GM21381 (cell line): Measurements from ENCODE around the gene ETV6.
"Not testable (repeated sequence)": the region's sequence is repeated elsewhere in the genome, so short reads cannot be mapped to it uniquely, and the experiment has no call there.

Experiments
- ATAC-seq: cut with Tn5 transposase; IDR thresholded peaks from one replicate; pipeline ENCODE4 v1.9.1; 2021; ENCODE audit warnings: mild to moderate bottlenecking, moderate library complexity; ENCODE audit not compliant: unreplicated experiment

Gene ETV6

DNA sequence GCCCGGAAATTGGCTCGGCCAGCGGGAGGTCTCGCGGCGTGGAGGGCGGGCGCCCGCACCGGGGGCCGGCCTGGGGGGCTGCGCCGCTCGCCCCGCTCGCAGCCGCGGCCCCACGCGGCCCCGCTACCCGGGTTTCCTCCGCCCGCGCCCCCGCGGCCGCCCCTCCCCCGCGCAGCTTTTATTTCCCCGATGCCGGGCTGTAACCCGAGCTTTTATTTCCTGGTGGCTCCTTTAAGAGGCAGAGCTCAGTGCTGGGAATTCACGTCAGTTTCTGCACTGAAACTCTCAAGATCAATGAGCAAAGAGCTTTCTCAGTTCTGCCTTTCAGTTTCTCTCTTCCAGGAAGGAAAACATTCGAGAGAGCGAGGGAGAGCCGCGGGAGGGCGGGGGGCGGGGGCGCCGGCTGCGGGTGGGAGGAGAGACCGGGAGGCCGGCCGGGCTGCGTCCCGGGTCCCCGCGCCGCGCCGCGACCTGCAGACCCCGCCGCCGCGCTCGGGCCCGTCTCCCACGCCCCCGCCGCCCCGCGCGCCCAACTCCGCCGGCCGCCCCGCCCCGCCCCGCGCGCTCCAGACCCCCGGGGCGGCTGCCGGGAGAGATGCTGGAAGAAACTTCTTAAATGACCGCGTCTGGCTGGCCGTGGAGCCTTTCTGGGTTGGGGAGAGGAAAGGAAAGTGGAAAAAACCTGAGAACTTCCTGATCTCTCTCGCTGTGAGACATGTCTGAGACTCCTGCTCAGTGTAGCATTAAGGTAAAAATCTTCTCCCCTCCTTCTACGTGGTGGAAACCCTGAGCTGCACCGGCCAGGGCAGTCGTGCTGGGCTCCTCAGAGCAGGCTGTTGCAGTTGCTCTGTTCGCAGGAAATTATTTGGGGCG, at the start of gene ETV6:
TSS of gene ETV6 (plus strand) at position 262 of the 873 bp plus-strand sequence. CDS start at position 716, 454 bp downstream.
- ATAC-seq, result peak; percentile 43

DNA sequence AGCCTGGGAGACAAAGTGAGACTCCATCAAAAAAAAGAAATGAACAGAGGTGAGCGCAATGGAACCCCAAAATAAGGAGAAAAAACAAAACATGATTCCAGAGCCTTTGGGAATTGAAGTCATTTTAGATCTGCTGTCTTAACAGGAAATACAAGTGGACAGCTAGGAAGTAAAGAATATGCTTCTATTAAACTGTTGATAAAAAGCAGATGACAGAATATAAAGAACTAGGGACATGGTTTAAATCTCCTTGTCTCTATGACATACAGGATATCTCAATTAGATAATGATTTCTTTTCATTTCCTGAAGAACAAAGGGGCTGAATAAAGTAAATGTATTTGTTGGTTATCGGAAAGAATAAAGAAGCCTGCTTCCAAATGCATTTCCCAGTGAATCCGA, 49.3 kb upstream of the ETV6 start:
- ATAC-seq, result no peak

DNA sequence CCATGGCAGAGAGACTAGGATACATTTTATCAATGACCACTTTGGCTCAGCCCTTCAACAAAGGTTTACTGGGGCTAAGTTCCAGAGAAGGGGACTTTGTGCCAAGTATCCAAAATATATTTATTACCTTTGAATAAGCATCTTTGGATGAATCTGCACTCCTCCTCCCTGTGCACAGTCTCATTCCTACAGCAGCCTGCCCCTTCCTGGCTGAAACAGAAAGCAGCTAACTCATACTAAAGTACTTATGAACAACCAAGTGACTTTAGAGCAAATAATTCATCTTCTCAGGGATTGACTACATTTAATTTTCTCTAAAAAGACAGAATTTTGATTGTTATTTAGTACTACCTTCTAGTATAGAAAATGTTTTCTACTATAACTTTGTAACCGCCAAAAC, 47.8 kb upstream of the ETV6 start:
- no peak for ATAC-seq

DNA sequence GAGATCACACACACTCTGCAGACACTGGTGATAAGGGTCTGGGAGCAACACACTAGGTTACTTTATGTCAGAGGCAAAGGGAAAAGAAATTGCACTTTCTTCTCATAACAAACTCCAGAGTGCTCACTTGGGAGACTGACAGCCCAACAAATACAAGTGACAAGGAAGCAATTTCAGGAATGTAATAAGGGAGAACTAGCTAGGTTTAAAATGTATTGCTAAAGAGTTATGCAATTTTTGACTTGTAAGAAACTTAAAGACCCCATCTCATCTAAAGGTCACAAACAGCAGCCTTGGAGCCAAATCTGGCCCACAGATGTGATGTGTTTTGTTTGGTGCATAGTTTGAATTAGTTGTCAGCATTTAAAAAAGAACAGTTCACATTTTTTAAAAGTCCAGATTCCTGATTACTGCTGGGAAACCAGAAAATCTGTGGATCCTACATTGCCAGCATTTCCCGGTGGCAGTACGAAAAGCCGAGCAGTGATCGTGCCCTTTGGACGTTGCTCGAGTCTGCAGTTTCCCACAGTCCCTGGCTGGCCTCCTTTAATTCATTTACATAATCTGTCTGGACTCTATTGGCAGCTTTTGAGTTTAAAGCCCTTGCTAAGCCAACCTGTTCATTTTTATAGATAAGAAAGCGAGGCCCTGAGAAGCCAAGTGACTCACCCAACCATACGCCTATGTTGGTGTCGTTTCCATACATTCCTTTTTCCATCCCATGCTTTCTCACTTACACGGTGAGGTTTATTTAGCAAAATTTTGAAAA, 42.0 kb upstream of the ETV6 start:
- ATAC-seq, result no peak

DNA sequence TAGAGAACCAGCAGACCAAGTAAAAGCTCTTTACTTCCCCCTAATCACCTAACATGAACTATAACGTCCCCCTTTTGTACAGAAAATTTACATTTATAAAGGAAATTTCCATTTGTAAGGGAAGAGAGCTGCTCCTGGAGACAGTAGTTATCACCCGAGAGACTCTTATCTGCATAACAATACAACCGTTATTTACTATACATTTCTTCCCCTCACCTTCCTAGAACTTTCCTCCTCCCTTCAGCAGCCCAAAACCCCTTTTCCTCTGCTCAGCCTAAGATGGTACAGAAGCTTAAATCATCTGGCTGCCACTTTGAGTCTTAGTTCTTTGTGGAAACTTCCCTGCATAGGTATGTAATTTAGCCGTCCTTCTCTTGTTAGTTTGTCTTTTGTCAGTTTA, 40.4 kb upstream of the ETV6 start:
- no peak for ATAC-seq

DNA sequence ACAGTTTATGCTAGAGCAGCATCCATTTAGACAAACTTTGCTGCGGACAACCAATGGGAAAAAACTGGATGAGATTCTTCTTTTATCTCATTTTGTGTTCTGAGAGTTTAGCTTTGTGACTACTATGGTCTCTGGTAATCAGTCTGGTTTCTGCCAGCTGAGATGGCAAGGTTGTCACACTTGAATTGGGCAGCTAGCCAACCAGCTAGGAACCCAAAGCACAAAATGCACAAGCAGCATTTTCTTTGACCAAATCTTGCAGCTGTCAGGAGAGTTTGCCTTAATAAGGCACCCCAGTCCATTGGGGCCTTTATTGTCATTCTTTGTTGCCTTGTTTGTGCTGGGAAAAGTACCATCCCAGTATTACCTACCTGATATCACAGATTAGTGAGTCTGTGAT, 34.0 kb upstream of the ETV6 start:
- ATAC-seq, result no peak

DNA sequence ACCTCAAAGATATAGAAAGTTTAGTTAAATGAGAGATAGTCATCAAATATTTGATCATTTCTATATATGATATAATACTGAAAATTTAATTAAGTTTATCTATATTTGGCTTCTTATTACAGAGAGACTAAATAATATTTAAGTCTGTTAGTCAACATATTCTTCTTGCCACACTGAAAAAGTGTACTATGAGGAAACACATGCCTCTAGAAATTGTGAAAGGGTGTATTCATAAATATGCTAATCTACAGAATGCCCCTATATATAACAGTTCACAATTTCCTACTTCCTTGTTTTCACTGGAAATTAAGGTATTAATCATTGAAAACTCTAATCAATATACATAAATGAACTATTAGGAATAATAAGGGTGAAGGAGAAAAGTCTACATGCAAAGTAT, 31.4 kb upstream of the ETV6 start:
- no peak for ATAC-seq

DNA sequence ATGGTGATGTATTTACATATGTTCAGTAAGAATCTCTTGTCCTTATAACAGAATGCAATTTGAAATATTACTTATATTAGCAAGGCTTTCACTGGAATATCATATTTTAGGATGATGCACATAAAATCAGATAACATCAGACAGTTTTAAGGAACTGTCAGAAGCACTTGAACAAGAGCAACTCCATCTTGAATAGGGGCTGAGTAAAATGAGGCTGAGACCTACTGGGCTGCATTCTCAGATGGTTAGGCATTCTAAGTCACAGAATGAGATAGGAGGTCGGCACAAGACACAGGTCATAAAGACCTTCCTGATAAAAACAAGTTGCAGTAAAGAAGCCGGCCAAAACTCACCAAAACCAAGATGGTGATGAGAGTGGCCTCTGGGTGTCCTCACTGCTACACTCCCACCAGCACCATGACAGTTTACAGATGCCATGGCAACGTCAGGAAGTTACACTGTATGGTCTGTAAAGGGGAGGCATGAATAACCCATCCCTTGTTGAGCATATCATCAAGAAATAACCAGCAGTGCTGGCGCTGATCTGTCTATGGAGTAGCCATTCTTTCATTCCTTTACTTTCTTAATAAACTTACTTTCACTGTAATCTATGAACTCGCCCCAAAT, 27.6 kb upstream of the ETV6 start:
- no peak for ATAC-seq

DNA sequence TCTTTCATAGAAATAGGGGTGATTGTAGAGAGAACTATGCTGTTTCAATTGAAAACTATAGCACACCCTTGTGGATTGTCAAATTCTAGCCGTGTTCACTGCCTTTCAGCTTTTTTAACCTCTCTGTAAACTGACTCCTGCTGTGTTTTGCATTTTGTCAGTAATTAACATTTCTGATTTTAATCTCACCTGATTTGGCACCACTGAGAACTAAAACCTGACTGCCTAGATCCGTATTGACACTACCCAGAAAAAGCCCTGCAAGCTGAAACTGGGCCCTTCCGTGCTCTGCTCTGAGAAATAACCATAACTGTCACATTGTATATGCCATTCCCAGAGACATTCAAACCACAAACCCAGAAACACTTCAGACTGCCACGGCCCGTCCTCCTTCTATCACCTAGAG, 26.6 kb upstream of the ETV6 start:
- ATAC-seq, result no peak

DNA sequence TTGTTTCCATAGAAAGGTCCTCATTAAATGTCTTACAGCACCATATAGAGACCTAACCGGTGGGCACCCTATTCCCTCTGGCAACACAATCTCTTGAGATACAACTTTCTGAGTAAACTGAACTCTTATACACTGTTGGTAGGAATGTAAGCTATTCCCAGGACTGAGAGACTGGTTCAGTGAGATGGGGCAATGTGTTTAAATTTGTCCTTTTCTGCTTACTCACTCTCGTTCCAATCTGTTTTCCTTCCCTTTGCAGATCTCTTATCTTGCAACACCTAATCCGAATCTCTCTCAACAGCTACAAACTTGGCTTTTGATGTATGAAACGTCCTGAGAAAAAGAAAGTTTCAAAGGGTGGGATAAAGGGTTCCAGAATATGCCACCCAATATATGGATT, 26.1 kb upstream of the ETV6 start:
- ATAC-seq, result no peak

DNA sequence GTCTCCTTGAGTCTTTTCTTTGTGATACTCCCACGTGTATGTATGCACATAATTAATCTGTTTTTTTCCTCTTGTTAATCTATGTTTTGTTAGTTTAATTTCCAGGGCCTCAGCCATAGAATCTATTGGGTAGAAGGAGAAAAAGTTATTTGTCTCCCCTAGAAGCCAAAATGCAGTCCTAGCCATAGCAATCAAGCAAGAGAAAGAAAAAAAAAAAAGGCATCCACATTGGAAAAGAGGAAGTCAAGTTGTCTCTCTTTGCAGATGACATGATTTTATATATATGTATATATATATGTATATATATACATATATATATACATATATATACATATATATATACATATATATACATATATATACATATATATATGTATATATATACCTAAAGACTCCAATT, 25.4 kb upstream of the ETV6 start:
- no peak for ATAC-seq

DNA sequence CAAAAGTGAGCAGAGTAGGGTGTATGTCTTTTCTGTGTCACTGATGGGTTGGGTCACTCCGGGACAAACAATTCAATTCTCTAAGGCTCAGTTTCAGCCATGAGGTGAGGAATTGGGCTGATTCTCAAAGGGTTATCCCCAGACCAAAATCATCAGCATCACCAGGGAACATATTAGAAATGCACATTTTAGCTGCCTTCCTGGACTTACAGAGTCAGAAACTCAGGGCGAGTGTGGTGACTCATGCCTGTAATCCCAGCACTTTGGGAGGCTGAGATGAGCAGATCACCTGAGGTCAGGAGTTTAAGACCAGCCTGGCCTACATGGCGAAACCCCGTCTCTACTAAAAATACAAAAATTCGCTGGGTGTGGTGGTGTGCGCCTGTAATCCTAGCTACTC, 21.8 kb upstream of the ETV6 start:
- not testable (repeated sequence) for ATAC-seq

DNA sequence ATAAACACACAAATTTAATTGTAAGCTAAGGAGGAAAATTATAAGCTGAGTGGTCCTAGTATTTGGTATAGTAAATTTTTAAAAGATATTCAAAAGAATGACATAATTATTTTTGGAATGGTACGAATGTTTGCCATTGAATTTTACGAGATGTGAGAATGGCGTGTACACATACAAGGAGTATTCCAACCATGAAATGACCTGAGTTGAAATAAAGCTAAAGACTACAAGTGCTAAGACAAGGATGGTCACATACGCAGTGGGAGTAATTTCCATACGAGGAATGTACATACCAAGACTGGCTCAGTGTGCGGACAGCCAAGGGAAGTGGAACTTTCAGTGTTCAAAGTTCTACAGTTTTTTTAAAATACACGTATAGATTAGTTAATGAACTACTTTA, 21.1 kb upstream of the ETV6 start:
- no peak for ATAC-seq

DNA sequence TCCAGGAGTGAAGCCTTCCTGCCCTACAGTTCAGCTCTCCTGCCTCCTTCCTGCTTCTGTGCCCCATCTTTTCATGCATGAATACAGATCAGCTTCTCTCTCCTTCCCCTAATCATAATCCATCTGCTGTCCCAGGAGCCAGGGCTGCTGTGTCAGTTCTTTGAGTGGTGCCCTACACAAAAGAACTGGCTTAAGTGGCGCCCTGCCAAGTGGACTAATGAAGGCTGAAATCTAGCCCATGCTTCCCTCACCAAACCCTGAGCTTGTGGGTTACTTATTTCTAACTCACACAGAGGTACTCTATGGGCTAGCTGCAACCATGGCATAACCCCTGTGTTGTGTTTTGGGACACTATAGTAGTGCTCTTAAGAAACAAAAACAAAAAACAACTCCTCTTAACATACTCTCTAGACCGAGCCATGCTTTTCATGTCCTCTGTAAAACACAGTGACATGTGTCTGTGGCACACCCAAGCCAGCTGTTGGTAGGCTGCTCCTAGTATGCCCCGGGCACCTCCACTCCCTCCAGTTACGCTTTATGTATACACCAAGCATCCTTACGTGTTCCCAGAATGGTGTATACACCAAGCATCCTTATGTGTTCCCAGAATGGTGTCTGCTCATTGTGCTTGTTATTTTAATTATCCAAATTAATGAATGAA, 19.3 kb upstream of the ETV6 start:
- no peak for ATAC-seq

DNA sequence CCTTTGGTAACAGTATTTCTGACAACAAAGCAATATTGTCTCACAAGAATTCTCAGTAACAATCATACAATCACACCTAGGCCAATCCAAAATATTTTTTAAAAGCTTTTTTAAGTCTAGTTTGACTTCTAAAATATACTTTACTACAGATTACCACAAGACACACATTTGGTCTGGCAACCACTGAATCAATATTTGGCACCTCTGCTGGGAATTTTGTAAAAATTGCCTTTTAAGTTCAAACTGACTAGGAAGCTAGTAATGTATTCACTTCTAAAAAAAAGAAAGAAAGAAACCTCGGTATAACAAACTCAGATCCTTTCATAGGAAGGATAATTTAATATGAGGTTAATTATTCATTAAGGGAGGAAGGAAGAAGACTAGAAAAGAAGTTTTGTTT, 18.2 kb upstream of the ETV6 start:
- no peak for ATAC-seq

DNA sequence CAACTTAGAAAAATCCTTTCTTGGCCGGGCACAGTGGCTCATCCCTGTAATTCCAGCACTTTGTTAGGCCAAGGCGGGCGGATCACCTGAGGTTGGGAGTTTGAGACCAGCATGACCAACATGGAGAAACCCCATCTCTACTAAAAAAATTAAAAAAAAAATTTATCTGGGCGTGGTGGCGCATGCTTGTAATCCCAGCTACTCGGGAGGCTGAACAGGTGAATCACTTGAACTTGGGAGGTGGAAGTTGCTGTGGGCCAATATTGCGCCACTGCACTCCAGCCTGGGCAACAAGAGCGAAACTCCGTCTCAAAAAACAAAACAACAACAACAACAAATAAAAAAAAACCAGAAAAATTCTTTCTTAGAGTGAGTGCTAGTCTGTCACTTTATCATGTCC, 17.6 kb upstream of the ETV6 start:
- ATAC-seq, result not testable (repeated sequence)

DNA sequence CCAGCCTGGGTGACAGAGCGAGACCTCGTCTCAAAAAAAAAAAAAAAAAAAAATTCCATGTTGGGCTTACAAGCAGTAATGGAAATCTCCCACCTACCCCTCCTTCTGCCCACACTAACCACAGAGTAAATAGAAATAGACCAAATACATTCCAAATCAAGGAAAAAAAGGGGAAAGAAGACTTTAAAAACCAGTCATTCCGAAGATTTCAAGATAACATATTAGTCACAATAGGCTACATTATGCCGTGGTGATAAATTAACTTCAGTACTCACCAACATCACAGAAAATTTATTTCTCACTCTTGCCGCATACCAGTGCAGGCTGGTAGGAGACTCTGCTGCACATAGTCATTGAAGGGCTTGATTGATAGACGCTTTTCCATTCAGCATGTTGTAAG, 15.5 kb upstream of the ETV6 start:
- ATAC-seq, result no peak

DNA sequence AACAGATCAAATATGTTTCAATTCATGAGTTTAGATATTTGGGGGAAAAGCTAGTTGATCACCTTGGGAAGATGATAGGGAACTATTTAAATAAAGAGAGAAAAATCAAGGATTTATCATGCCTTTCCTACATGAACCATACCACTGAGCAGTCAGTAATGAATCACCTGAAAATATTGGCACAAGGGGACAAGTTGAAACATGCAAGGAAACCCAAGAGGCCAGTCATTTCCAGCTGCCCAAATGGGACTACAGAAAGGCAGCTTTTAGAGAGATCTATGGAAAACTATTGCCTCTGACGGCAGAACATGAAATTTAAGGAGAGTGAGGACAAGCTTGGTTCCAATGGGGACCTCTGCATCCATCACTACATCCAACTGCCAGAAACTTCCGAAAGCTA, 14.1 kb upstream of the ETV6 start:
- no peak for ATAC-seq

DNA sequence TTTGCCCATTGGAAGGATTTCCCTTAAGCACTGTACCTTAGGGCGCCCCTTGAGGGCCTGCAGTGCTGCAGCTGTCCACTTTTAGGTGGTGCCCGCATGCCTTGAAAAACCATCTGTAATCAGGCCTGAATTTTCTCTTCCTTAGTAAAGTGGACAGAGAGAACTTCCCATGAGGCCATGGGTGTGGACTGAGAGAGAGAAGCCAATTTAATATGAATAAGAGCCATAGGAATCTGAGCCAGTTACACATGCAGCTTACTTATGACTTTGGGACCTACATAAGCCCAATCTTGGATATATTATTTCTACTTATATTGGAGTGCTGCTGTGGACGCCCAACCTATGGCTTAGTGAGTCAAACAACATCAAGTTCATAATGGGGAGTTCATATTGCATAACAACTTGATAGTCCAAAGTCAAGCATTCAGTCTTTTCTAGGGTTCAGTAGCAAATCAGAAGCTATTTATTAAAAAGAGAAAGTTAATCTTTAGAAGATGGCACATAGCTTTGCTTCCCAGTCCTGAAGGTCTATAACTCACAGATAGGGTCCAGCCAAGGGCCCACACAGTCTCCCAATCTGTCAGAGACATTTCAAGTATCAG, 11.1 kb upstream of the ETV6 start:
- no peak for ATAC-seq

DNA sequence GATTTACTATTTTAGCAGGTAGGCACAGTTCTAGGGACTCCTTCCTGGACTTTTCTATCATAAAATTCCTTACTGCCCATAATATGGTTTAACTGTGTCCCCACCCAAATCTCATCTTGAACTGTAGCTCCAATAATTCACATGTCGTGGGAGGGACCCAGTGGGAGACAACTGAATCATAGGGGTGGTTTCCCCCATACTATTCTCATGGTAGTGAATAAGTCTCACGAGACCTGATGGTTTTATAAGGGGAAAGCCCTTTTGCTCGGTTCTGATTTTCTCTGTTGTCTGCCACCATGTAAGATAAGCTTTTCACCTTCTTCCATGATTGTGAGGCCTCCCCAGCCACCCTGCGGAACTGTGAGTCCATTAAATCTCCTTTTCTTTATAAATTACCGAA, 10.0 kb upstream of the ETV6 start:
- ATAC-seq, result no peak

DNA sequence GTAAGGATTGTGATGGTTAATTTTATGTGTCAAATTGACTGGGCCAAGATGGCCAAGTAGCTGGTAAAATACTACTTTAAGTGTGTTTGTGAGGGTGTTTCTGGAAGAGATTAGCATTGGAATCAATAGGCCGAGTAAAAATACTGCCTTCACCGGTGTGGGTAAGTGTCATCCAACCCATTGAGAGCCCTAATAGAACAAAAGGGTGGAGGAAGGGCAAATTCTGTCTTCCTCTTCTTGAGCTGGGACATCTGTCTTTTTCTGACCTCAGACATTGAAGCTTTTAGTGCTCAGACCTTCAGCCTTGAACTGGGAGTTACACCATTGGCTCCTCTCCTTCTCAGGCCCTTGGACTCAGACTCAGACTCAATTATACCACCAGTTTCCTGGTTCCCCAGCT, 8.0 kb upstream of the ETV6 start:
- no peak for ATAC-seq
